GM12878 (cell line): ENCODE measurements around the gene STARD10.

Experiments used
- ASH2L ChIP-seq: fragments of 300-600, 200-600 bp; sonication (generic); IDR thresholded peaks from 2 replicates; pipeline ENCODE4 v1.6.1; 2017; ENCODE audit warnings: low read depth, mild to moderate bottlenecking, borderline replicate concordance
- BCL11A ChIP-seq: IDR thresholded peaks from 2 replicates; pipeline ENCODE4 v1.6.1; 2011; ENCODE audit warnings: low read depth, low read length
- BHLHE40 ChIP-seq, 2 experiments: fragments of 450-650 bp in 1 of 2; IDR thresholded peaks; 2 replicates each; pipeline ENCODE4 v1.6.1; 2011 to 2017; ENCODE audit warnings: low read depth in 2 of 2, borderline replicate concordance in 1 of 2, improper control_type of control experiment in 1 of 2, low read length in 1 of 2, mild to moderate bottlenecking in 1 of 2
- ESRRA ChIP-seq: IDR thresholded peaks from 2 replicates; pipeline ENCODE4 v1.6.1; 2012; ENCODE audit warnings: mild to moderate bottlenecking, low read length, improper control_type of control experiment
- EZH2 ChIP-seq: IDR thresholded peaks from 2 replicates; pipeline ENCODE4 v1.6.1; 2012; ENCODE audit warnings: low read depth, mild to moderate bottlenecking, control low read depth, inconsistent platforms, low read length, borderline replicate concordance; ENCODE audit not compliant: control insufficient read depth
- FOS ChIP-seq: IDR thresholded peaks from 3 replicates; pipeline ENCODE4 v1.6.1; 2011; ENCODE audit warnings: borderline replicate concordance; ENCODE audit not compliant: insufficient read length; ENCODE audit errors: extremely low read depth
- POLR2AphosphoS2 ChIP-seq: IDR thresholded peaks from 2 replicates; pipeline ENCODE4 v1.6.1; 2011; ENCODE audit warnings: low read depth, mild to moderate bottlenecking, low read length, improper control_type of control experiment, moderate library complexity
- SIN3A ChIP-seq: IDR thresholded peaks from 2 replicates; pipeline ENCODE4 v1.6.1; 2012; ENCODE audit warnings: low read depth, low read length, improper control_type of control experiment
- SP1 ChIP-seq: IDR thresholded peaks from one replicate; pipeline ENCODE4 v1.6.1; 2011; ENCODE audit warnings: low read depth, low read length
- TF ChIP-seq, protein P1 (sequence below): IDR thresholded peaks from 2 replicates; pipeline ENCODE4 v1.6.1; 2012; ENCODE audit warnings: low read length, inconsistent platforms
- TF ChIP-seq, protein P2 (sequence below), 3 experiments: IDR thresholded peaks in 2 of 3; conservative IDR thresholded peaks in 1 of 3; 2 replicates each; pipeline ENCODE4 v1.5.1; 2011; ENCODE audit warnings: low read depth in 3 of 3, low read length in 3 of 3, mild to moderate bottlenecking in 3 of 3, control low read depth in 2 of 3, moderate library complexity in 2 of 3, inconsistent platforms in 1 of 3, mixed read lengths in 1 of 3; ENCODE audit not compliant: control insufficient read depth in 2 of 3, insufficient read depth in 1 of 3; ENCODE audit errors: extremely low read depth in 1 of 3
- TF ChIP-seq, protein P3 (sequence below): IDR thresholded peaks from 2 replicates; pipeline ENCODE4 v1.6.1; 2011; ENCODE audit warnings: borderline replicate concordance, low read depth, mild to moderate bottlenecking, moderate library complexity, low read length; ENCODE audit not compliant: insufficient read depth, poor library complexity, severe bottlenecking

DNA sequence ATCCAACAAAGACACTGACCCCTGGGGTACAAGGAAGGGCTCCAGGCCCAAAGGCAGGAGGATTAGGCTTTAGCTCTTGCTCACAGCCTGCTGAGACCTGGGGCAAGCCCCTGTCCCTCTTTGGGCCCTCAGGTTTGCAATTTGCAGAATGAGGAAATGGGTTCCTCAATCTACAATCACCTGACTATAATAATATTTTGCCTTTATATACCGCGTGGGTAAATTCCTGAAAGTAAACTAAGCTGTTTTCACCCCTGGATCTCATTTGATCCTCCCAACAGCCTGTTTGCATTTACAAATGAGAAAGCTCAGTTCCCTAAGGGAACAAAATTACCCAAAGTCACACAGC lies 797 bp downstream of the STARD10 start:
- TF ChIP-seq, protein P1, sequence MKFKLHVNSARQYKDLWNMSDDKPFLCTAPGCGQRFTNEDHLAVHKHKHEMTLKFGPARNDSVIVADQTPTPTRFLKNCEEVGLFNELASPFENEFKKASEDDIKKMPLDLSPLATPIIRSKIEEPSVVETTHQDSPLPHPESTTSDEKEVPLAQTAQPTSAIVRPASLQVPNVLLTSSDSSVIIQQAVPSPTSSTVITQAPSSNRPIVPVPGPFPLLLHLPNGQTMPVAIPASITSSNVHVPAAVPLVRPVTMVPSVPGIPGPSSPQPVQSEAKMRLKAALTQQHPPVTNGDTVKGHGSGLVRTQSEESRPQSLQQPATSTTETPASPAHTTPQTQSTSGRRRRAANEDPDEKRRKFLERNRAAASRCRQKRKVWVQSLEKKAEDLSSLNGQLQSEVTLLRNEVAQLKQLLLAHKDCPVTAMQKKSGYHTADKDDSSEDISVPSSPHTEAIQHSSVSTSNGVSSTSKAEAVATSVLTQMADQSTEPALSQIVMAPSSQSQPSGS, result no peak
- TF ChIP-seq SIN3A, result no peak
- no peak for TF ChIP-seq BCL11A
- no peak for TF ChIP-seq ESRRA
- TF ChIP-seq POLR2AphosphoS2, result no peak
- TF ChIP-seq, protein P2, sequence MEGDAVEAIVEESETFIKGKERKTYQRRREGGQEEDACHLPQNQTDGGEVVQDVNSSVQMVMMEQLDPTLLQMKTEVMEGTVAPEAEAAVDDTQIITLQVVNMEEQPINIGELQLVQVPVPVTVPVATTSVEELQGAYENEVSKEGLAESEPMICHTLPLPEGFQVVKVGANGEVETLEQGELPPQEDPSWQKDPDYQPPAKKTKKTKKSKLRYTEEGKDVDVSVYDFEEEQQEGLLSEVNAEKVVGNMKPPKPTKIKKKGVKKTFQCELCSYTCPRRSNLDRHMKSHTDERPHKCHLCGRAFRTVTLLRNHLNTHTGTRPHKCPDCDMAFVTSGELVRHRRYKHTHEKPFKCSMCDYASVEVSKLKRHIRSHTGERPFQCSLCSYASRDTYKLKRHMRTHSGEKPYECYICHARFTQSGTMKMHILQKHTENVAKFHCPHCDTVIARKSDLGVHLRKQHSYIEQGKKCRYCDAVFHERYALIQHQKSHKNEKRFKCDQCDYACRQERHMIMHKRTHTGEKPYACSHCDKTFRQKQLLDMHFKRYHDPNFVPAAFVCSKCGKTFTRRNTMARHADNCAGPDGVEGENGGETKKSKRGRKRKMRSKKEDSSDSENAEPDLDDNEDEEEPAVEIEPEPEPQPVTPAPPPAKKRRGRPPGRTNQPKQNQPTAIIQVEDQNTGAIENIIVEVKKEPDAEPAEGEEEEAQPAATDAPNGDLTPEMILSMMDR (IDR thresholded peaks at IDR 0.05 in 2 of 3, conservative IDR thresholded peaks at IDR 0.05 in 1 of 3; ENCODE audit: control insufficient read depth in 2 of 3, extremely low read depth in 1 of 3, insufficient read depth in 1 of 3, low read depth in 3 of 3, low read length in 3 of 3), result no peak
- no peak for TF ChIP-seq EZH2
- no peak for TF ChIP-seq BHLHE40 (IDR thresholded peaks at IDR 0.05; ENCODE audit: borderline replicate concordance in 1 of 2, low read depth in 2 of 2, low read length in 1 of 2)
- no peak for TF ChIP-seq FOS
- TF ChIP-seq SP1, result no peak
- TF ChIP-seq, protein P3, sequence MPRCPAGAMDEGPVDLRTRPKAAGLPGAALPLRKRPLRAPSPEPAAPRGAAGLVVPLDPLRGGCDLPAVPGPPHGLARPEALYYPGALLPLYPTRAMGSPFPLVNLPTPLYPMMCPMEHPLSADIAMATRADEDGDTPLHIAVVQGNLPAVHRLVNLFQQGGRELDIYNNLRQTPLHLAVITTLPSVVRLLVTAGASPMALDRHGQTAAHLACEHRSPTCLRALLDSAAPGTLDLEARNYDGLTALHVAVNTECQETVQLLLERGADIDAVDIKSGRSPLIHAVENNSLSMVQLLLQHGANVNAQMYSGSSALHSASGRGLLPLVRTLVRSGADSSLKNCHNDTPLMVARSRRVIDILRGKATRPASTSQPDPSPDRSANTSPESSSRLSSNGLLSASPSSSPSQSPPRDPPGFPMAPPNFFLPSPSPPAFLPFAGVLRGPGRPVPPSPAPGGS, result no peak
- no peak for TF ChIP-seq ASH2L
